ENCODE data around the gene SBNO2.

- no peak for TF ChIP-seq CTCF (conservative IDR thresholded peaks at IDR 0.05; ENCODE audit: low read depth in 2 of 2)
- no peak for TF ChIP-seq JUNB (IDR thresholded peaks at IDR 0.05; ENCODE audit: unreplicated experiment)
- no peak for TF ChIP-seq EZH2phosphoT487 (IDR thresholded peaks at IDR 0.05; ENCODE audit: unreplicated experiment)
- TF ChIP-seq EZH2 (IDR thresholded peaks at IDR 0.05; ENCODE audit: low read depth, unreplicated experiment): no peak
- no peak for TF ChIP-seq POLR2AphosphoS5 (IDR thresholded peaks at IDR 0.05; ENCODE audit: low read depth)
- no peak for TF ChIP-seq ZNF114 (CRISPR knock-in tag; IDR thresholded peaks at IDR 0.05)
- no peak for TF ChIP-seq REST (IDR thresholded peaks at IDR 0.05; ENCODE audit: unreplicated experiment)
- no peak for TF ChIP-seq ETS1 (IDR thresholded peaks at IDR 0.05)
- TF ChIP-seq NANOG (IDR thresholded peaks at IDR 0.05; ENCODE audit: borderline replicate concordance): no peak
- TF ChIP-seq ZNF331 (CRISPR knock-in tag; IDR thresholded peaks at IDR 0.05; ENCODE audit: low read depth): no peak
- no peak for TF ChIP-seq STAT1 (IDR thresholded peaks at IDR 0.05; ENCODE audit: unreplicated experiment)
- TF ChIP-seq CREB1 (CRISPR knock-in tag; IDR thresholded peaks at IDR 0.05; ENCODE audit: low read depth): no peak
Observed at GRCh38 chr19:1164684-1165531, 9.2 kb downstream of the SBNO2 start.

Measured in GM23338 (cell line).